Mucosa of descending colon (tissue), 3 donors: ENCODE data around the gene ZNF576. TPM values are rescaled to one million over a fixed set of nuclear protein-coding genes. Genes with fewer than 3 reads are reported as not detected.
"Not testable (repeated sequence)": the region's sequence is repeated elsewhere in the genome, so short reads cannot be mapped to it uniquely, and the experiment has no call there.

Experiments used
- ATAC-seq: fragments of 200-7000 bp; cut with Tn5 transposase; one replicate; pipeline ENCODE4 v1.9.1; 2020; ENCODE audit warnings: mild to moderate bottlenecking, moderate library complexity
- DNase-seq, 3 donors: peaks; one replicate each; pipeline ENCODE4 v3.0.0-alpha.2; 2020
- H3K36me3 ChIP-seq: fragments of 200-600 bp; one replicate; pipeline ENCODE4 v1.8.0; 2021; ENCODE audit warnings: low read depth, mild to moderate bottlenecking
- H3K4me1 ChIP-seq: fragments of 200-600 bp; one replicate; pipeline ENCODE4 v1.8.0; 2021; ENCODE audit warnings: low read depth, mild to moderate bottlenecking
- H3K4me3 ChIP-seq: fragments of 200-600 bp; one replicate; pipeline ENCODE4 v1.8.0; 2021; ENCODE audit warnings: mild to moderate bottlenecking
- H3K9me3 ChIP-seq: fragments of 200-600 bp; one replicate; pipeline ENCODE4 v1.8.0; 2021; ENCODE audit warnings: mild to moderate bottlenecking
- CTCF ChIP-seq: fragments of 200-600 bp; IDR thresholded peaks from one replicate; pipeline ENCODE4 v1.8.0; 2022; ENCODE audit warnings: antibody characterized with exemption, mild to moderate bottlenecking
- intact Hi-C, 2 donors: fragments of 100-400 bp; cut with DNase I in 1 of 2; cut with micrococcal nuclease in 1 of 2; formaldehyde crosslinking; loops; one replicate each; pipeline versions ENCODE4 v1.11.0 to v1.11.1; 2022; cut with DNase I, micrococcal nuclease
- total RNA-seq, 3 donors: library from RNA; stranded (reverse); fragmentation: NEBNext Ultra II Directional in 2 of 3; extraction: Animal tissue kit (Norgen Biotek cat#: 25700) in 2 of 3; gene quantifications; one replicate each; pipeline versions ENCODE4 v1.2.1 to v1.2.4, GENCODE V29; 2021 to 2023
- donor health status: DM: no; HTN: no; CAD: no; lungs with moderate emphysema.
- donor health status: DM: no; HTN: no; CAD: no.
- donor health status: DM: no; HTN: yes; CAD: no.

Gene ZNF576
- total RNA-seq, 3 donors from 2014 or later, result 15.4 to 18.9 (median 16.3) TPM

GRCh38 chr19:43634506-43634871 is 38.1 kb downstream of the ZNF576 start:
- Histone ChIP-seq H3K4me1 (no peaks in the 10 kb centered on the region), H3K4me3 (no peak overlapping the region), H3K9me3 (no peaks in the 10 kb centered on the region), H3K36me3 (no peaks in the 10 kb centered on the region)
- intact Hi-C loops, result loop anchor here in 1 of 2 donors (10.0 kb wide), 1 partner anchor 80 kb away; no protein-coding TSS in a partner anchor
- TF ChIP-seq CTCF, result no peak
- DNase-seq (no peak), ATAC-seq (no peak)

- H3K36me3 ChIP-seq, result no peaks in the 10 kb centered on the region
- no peak overlapping the region for H3K4me3 ChIP-seq
Measured at GRCh38 chr19:43634872-43635560, 38.6 kb downstream of the ZNF576 start.

GRCh38 chr19:43635561-43635940 is 39.2 kb downstream of the ZNF576 start:
- not testable (repeated sequence) for DNase-seq, H3K9me3 ChIP-seq, ATAC-seq, H3K4me3 ChIP-seq, H3K36me3 ChIP-seq, H3K4me1 ChIP-seq
- intact Hi-C loops, result loop anchor here in 1 of 2 donors (10.0 kb wide), 1 partner anchor 81 kb away; no protein-coding TSS in a partner anchor

More at GRCh38 chr19:43634872-43635560, 38.6 kb downstream of the ZNF576 start:
- no peak for DNase-seq
- Histone ChIP-seq H3K4me1 (peaks cover under 1% of the 10 kb centered on the region), H3K9me3 (no peaks in the 10 kb centered on the region)
- no peak for TF ChIP-seq CTCF
- ATAC-seq, result no peak
- intact Hi-C loops, result loop anchor here in 1 of 2 donors (10.0 kb wide), 1 partner anchor 80 kb away; no protein-coding TSS in a partner anchor

GRCh38 chr19:43636121-43636683 is 39.8 kb downstream of the ZNF576 start:
- intact Hi-C loops, result loop anchor here in 1 of 2 donors (10.0 kb wide), 1 partner anchor 81 kb away; no protein-coding TSS in a partner anchor
- no peak for ATAC-seq
- no peak overlapping the region for H3K4me3 ChIP-seq
- H3K36me3 ChIP-seq, result no peaks in the 10 kb centered on the region
- peaks cover 6% of the 10 kb centered on the region for H3K4me1 ChIP-seq
- DNase-seq, result no peak
- no peak for TF ChIP-seq CTCF
- H3K9me3 ChIP-seq, result no peaks in the 10 kb centered on the region

GRCh38 chr19:43638214-43638994 is 42.0 kb downstream of the ZNF576 start:
- DNase-seq (no peak), ATAC-seq (no peak)
- Histone ChIP-seq H3K4me1 (peaks cover 6% of the 10 kb centered on the region), H3K4me3 (no peak overlapping the region), H3K36me3 (no peaks in the 10 kb centered on the region), H3K9me3 (no peaks in the 10 kb centered on the region)
- intact Hi-C loops, result loop anchor here in 1 of 2 donors (10.0 kb wide), 1 partner anchor 84 kb away; no protein-coding TSS in a partner anchor
- TF ChIP-seq CTCF, result no peak
